HG02623 (cell line): ENCODE data around the gene NDUFB7.
A peak's percentile ranks its signal among the peaks of the same experiment; 100 is the strongest.
"Not testable (repeated sequence)": the region's sequence is repeated elsewhere in the genome, so short reads cannot be mapped to it uniquely, and the experiment has no call there.

ENCODE experiments used
- ATAC-seq: cut with Tn5 transposase; IDR thresholded peaks from one replicate; pipeline ENCODE4 v1.9.1; 2021; ENCODE audit warnings: moderate library complexity; ENCODE audit not compliant: unreplicated experiment

NDUFB7 gene

DNA sequence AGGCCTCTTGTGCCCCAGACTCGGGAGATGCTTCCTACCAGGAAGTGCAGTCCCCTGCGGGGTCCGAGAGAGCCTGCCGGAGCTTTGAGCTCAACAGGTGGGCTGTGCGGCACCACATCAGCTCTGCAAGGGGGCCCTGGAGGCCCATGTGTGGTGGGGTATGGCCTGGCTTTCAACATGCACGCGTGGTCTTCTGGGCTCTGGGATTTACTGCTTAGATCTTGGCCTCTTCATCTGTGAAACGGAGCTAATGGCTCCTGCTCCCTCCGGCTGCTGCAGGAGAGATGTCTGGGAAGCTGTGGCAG is 18.0 kb downstream of the NDUFB7 start:
- no peak for ATAC-seq

DNA sequence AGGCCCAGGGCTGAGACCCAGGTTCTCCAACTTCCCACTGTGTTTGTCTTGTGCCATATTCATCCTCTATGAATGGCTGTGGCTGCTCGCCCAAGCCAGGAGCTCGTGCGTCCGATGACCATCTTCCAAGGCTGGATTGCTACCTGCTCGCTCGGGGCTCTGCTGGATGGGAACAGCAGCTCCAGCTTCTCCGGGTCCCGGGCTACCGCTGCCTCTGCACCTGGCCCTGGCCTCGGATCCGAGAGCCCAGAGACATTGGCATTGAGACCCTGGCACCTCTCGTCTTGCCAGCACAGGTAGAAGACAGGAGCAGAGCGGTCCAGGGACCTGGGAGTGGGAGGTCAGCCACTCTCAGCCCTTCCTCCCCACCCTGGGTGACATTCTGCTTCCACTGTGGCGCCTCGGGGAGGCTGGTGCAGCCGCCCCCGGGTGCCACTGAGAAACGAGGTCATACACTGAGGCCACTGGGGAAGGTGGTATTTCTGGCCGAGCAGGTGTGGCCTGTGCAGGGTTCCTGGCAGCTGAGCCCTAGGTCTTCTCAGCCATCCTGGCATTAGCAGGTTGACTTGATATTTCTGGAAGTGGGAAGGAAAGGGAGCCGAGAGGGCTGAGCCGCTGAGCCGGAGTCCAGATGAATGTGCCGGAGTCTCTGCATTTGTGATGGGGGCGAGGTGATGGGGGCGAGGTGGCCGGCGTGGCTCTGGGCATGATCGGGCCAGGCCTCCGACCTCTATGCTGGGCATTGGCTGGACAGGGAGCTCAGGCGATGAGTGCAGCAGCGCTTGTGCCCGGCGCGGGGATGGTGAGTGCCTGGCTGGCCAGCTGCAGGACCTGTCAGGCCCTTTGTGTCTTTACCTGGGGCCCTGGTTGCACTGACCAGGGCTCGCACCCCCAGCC is 18.6 kb downstream of the NDUFB7 start:
- no peak for ATAC-seq

DNA sequence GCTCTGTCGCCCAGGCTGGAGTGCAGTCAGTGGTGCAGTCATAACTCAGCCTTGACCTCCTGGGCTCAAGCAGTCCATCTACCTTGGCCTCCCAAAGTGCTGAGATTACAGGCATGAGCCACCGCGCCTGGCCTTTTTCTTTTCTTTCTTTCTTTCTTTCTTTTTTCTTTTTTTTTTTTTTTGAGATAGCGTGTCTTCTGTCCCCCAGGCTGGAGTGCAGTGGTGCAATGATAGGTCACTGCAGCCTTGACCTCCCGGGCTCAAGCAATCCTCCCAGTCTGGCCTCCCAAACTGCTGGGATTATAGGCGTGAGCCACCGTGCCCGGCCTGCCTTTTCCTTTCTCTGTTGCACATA is 19.9 kb downstream of the NDUFB7 start:
- ATAC-seq, result not testable (repeated sequence)

DNA sequence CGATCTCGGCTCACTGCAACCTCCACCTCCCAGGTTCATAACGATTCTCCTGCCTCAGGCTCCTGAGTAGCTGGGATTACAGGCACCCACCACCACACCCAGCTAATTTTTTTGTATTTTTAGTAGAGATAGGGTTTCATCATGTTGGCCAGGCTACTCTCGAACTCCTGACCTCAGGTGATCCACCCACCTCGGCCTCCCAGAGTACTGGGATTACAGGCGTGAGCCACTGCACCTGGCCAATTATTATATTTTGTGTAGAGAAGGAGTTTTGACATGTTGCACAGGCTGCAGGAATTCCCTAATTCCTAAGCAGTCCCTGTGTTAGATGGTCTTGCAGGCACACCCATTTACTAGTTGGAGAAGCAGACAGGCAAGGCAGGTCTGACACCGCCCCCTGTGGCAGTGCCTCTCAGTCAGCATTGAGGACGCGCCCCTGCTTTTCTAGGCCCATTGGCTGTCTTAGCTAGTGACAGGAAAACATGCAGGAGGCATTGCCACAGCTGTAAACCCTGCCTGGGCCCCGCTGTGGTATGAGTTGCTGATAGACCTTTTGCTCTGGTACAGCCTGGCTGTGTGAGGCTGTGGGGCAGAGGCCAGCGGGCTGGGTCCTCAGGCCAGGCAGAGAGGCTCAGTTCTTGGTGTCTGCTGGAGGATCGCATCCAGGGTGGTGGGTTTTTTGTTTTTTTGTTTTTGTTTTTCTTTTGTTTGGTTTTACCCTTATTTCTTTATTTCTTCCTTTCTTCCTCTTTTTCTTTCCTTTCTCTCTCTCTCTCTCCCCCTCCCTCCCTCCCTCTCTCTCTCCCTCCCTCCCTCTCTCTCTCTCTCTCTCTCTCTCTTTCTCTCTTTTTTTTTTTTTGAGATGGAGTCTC is 20.5 kb downstream of the NDUFB7 start:
- ATAC-seq, result not testable (repeated sequence)

DNA sequence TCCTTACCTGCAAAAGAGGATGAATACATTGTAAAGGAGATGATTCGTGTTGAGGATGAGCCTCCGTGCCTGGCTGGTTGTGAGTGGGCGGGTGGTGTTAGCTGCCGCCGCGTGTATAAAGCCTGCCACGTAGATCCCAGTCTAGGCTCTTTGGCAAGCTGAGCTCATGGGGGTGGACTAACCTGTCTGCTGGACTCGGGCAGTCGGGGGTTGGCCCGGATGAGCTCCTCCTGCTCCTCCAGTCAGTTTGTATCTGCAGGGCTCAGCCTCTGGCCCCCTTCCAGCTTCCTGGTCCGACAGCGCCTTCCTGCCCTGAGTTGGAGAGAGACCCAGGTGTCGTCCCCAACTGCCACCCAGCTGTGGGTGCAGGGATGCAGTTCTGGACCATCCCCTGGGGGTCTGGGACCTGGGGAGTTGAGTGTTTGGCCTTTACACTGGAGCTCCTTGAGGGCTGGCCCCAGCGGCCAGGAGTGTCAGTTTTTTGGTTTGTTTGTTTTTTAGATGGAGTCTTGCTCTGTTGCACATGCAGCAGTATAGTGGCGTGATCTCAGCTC is 21.6 kb downstream of the NDUFB7 start:
- ATAC-seq, result no peak

DNA sequence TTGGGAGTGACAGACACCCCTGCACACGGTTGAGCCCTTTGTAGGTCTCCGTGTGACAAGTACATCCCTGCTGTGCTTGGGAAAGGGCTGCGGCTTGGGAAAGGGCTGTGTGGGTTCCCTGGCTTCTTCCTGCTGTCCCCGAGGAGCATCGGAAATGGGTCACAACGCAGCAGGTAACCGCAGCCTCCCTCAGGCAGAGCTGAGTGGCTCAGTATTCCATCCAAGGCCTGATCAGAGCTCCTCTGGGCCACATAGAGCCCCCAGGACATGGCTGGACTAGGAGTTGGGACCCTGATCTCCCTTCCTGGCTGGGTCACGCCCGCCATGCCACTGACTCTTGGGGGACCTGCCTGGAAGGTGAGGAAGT is 26.2 kb downstream of the NDUFB7 start:
- no peak for ATAC-seq

DNA sequence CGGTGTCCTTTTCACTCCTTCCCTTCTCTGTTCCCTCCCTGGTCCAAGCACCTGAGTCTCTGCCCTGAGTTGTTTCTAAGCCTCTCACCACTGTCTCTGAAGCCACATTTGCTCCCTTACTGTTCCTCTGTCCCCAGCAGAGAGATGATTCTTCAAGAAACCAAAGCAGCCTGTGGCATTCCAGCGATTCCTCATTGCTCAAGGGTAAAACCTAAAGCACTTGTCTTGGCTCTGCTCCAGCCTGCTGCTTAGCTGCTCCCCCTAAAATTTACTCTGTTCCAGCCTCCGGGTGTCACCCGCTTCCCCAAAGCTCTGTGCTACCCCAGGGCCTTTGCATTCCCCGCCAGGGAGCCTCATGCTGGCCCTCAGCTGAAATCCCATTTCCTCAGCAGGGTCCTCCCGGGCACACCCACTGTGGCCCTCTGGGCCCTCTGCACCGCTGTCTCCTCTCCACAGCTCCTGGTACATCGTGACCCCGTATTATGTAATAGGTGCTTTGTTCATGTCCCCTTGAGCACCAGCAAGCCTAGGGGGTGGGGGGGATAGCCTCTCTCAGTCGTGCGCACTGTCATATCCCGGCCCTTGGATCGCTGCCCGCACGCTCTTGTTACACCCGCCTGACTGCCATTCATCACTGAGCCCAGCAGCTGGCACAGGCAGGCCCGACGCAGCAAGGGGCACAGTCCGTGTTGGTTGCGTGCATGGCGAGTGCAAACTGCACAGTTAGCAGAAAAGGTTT is 26.7 kb downstream of the NDUFB7 start:
- no peak for ATAC-seq

DNA sequence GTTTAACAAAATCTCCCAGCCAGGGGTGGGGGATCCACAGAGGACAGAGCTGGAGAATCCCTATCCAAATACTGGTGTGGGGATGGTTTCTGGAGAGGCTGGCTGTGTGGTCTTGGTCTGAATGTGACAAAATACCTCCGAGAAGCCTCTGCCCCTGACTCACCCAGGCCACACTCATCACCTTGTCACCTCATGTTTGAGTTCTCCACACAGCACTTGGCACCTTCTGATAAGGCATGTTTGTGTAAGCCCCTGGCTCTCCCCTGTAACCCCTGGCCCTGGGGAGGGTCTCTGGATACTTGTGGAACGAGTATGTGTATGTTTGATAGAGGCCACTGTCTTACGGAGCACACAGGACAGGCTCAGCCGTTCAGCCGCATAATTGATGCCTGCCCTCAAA is 27.8 kb downstream of the NDUFB7 start:
- no peak for ATAC-seq

DNA sequence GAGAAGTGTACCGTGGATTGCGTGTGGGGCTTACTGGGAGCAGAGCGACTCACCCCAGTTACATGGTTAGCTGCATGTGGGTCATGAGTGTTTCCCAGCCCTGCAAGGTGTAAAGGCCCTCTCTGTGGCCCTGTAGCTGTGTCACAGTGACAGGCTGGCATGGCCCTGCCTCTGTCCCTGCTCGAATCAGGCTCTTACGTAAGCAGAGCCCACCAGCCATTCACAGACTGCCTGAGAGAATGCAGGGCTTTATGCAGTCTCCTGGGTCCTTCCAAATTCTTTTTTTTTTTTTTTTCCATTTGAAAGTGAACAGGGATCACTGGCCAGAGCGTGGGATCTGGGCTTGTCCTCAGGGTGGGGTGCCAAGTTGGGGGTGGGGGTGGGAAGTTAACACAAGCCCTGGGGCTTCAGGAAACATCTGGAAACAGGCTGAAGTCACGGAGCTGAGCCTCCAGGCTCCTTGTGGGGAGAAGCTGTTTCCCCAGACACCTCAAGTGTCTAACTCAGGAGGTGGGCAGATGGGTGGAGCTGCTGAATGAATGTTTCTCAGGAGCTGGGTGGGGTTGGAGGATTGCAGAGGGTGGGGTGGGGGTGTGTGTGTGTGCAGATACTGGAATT is 29.0 kb downstream of the NDUFB7 start:
- ATAC-seq, result no peak

DNA sequence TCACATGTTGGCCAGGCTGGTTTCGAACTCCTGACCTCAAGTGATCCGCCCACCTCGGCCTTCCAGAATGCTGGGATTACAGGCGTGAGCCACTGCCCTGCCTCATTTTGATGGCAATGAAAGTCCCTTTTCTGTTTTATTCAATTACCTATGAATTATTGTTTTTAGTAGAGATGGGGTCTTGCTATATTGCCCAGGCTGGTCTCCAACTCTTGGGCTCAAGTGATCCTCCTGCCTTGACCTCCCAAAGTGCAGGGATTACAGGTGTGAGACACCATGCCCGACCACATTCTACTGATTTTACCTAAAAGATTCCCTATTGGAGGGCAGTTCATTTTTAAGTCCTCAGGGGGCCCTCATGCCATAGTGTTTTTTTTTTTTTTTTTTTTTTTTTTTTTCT is 29.9 kb downstream of the NDUFB7 start:
- ATAC-seq, result not testable (repeated sequence)

DNA sequence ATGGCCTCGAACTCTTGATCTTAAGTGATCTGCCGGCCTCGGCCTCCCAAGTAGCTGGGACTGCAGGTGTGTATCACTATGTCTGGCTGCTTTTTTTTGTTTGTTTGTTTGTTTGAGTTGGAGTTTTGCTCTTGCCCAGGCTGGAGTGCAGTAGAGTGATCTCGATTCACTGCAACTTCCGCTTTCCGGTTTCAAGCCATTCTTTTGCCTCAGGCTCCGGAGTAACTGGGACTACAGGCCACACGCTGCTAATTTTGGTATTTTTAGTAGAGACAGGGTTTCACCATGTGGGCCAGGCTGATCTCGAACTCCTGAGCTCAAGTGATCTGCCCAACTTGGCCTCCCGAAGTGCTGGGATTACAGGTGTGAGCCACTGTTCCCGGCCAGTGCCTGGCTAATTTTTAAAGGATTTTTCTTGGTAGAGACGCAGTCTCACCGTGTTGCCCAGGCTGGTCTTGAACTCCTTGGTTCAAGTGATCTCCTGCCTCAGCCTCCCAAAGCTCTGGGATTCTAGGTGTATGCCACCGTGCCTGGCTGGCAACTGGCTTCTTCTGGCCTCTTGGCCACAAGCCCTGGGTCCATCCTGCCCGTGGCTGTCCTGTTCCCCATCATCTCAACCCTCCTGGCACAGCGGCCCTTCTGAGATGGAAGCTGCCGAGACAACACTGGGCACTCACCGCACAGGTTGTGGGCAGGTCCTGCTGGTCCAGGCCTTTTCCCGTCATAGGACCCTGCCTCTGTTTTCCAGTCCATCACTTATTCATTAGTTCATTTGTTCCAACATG is 30.9 kb downstream of the NDUFB7 start:
- no peak for ATAC-seq

DNA sequence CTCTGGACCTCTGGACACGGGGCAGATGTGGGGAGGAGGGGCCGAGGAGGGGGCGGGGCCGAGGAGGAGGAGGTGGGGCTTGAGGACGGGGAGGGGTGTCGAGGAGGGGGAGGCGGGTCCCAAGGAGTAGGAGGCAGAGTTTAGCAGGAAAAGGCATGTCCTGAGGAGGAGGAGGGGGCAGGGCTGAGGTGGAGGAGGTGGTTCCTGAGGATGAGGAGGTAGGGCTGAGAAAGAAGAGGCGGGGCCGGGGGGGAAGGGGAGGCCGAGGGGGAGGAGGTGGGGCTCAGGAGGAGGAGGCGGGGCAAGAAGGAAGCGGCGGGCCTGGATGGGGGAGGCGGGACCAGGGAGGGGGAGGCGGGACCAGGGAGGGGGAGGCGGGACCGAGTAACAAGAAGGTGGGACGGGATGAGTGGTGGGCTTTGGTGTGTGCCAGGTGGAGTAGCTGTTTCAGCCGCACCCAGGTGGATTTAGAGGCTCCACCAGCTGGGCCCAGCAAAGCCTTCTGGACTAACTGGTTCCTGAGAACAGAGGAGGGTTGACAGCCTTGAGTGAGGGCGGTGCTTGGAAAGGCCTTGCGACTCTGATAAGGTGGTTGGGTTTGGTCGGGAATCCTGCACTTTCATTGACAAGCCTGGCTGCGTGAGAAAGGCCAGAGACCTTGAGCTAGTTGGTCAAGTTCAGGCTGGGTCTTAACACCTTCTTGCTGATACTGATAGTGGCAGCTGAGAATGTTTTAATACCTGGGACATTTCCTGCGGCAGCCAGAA is 34.8 kb downstream of the NDUFB7 start:
- no peak for ATAC-seq

DNA sequence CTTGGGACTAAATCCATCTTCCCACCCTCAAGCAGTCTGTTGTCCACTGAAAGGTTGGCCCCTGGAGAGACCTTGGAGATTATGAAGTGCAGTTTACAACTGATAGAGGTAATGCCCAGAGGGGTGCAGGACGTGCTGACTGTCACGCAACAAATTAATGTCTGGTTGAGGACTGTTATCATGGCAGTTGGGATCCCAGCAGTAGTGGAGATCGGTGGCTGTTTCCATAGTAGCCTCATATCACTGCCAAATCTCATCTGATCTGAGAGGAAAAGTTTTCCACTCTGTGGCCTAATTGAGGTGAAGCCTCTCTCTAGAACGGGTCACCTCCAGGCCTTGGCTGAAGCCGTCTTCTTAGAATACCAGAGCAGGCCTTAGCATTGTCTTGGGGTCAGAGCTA is 38.4 kb downstream of the NDUFB7 start:
- ATAC-seq, result no peak

DNA sequence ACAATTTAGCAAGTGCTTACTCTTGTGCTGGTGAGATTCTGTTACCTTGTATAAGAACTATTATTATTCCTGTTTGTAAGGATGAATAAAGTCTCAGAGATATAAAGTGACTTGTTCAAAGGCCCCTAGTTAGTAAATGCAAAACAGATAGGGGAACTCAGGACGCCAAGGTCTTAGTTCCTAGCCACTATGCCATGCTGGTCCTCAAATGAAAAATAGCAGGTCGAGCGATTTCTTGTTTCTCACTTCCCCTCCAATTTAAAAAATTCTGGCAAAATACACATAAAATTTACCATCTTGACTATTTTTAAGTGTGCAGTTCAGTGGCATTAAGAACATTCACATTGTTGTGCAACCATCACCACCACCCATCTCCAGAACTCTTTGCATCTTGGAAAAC is 41.4 kb downstream of the NDUFB7 start:
- no peak for ATAC-seq

DNA sequence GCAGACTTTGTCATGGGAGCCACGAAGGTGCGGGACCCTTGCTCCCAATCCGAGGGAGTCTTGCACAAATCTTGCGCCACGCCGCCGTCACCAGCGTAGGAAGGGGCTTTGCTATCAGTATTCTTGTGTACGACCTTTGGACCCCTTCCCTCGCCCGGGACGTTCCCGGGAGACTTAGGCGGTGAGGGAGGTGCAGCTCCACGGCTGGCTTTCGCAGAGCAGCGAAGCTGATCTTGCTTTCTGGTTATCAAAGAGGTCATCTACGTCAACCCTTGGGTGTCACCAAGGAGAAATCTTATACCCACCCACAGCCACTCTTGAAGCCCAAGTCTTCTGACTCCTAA is 41.9 kb downstream of the NDUFB7 start:
- ATAC-seq, result no peak

DNA sequence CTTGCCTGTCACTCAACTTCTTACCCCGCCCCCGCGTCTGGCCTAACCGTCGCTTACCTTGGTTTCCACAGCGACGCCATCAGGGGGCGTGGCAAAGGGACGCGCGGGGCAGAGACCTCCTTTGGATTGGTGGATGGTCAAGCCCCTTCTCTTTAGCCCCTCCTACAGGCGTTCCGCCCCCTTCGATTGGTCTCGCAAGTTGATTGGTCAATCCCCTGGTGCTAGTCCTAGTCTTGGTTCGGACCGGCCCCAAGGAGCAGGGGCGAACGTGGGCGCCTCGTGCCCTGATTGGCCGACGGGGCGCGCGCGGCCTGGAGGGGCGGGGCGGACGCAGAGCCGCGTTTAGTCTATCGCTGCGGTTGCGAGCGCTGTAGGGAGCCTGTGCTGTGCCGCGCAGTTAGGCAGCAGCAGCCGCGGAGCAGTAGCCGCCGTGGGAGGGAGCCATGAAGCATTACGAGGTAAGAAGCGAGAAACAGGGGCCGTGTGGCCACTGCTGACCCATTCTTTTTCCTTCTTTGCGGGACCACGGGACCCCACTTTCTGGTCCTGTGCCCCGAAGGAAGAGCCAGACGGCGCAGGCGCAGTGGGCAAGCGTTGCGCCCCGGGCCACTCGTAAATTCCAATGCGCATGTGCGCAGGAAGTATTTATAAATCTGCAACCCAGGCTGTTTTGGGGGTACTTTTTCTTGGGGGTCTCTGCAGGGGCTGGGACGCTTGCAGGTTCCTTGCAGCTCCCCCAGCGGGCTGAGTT is 42.4 kb downstream of the NDUFB7 start, which contains the start of gene TECR:
TSS of gene TECR (plus strand) at position 341 of the 751 bp plus-strand sequence. CDS start at position 444, 103 bp downstream.
- peak; percentile 94 for ATAC-seq

DNA sequence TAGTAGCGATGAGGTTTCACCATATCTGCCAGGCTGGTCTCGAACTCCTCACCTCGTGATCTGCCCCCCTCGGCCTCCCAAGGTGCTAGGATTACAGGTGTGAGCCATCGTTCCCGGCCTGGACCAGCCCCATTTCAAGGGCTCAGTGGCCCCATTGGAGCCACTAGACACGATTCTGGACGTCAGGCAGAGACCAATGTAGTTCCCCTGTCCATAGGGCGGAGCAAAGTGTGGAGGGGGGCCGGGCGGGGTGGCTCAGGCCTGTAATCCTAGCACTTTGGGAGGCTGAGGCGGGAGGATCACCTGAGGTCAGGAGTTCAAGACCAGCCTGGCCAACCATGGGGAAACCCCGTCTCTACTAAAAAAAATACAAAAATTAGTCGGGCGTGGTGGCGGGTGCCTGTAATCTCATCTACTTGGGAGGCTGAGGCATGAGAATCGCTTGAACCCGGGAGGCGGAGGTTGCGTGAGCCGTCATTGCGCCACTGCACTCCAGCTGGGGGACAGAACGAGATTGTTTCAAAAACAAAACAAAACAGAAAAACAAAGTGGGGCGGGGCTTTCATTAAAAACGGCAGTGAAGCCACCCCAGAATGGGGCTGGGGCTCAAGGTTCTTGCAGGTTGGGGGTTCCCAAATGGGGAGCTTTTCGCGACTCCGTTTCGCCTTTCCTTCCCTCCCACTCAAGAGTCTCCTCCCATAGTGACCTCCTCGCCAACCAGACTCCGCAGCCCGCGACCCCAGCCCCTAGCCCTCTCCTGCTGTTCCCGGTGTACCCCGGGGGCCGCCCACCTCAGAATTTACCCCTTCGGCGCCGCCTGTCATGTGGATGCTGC is 43.2 kb downstream of the NDUFB7 start:
- ATAC-seq, result no peak

DNA sequence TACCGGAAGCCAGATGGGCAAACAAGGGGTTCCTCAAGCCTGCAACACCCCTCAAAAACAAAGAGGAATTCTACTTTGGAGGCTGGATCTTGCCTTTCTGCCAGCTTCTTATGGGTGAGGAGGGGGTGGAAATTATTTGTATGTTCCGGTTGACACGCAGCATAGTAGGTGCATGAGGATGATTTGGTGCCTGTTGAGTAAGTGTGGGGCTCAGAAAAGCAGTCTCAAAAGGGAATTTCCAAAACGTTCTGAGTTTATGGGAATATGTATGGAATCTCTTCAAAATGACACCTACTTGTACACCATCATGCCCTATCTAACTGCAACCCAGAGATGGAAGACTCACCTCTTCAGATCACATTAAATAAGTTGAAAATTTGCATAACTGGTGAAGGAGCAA is 45.4 kb downstream of the NDUFB7 start:
- ATAC-seq, result no peak
